Anterior cingulate cortex (tissue), 58 donors: Measurements from ENCODE around the gene GNG11.
A peak's percentile ranks its signal among the peaks of the same experiment; 100 is the strongest.

Experiments used
- DNase-seq, 58 donors: peaks; one replicate each; lab custom pipeline; 2025; lab: John Stamatoyannopoulos, UW

Gene GNG11

GRCh38 chr7:93921607-93922566 lies at the start of gene GNG11:
GNG11 (plus strand) TSS chr7:93921735; CDS start chr7:93922138, 403 bp downstream.
- peak in 49 of 58 donors; percentile 2 to 63 (median 21) for DNase-seq

- DNase-seq = no peak
Observed at GRCh38 chr7:93873998-93874574, 47.4 kb upstream of the GNG11 start.

- DNase-seq = no peak
Observed at GRCh38 chr7:93877742-93878141, 43.8 kb upstream of the GNG11 start.

GRCh38 chr7:93879356-93879755 lies 42.2 kb upstream of the GNG11 start:
- no peak for DNase-seq

- no peak for DNase-seq
Observed at GRCh38 chr7:93882468-93882867, 39.1 kb upstream of the GNG11 start.

- DNase-seq = no peak
Observed at GRCh38 chr7:93883078-93883916, 38.2 kb upstream of the GNG11 start.

GRCh38 chr7:93883917-93884345 lies 37.6 kb upstream of the GNG11 start:
- no peak for DNase-seq

GRCh38 chr7:93884541-93884940 lies 37.0 kb upstream of the GNG11 start:
- DNase-seq = no peak

- no peak for DNase-seq
Observed at GRCh38 chr7:93889261-93889660, 32.3 kb upstream of the GNG11 start.

GRCh38 chr7:93890041-93890463 lies 31.5 kb upstream of the GNG11 start:
- DNase-seq = no peak

GRCh38 chr7:93890464-93891068 lies 31.0 kb upstream of the GNG11 start, which contains the start of gene TFPI2:
TFPI2 (minus strand) TSS chr7:93890753; CDS start chr7:93890678, 75 bp downstream.
- no peak for DNase-seq

- no peak for DNase-seq
Observed at GRCh38 chr7:93894426-93894825, 27.1 kb upstream of the GNG11 start.

GRCh38 chr7:93894966-93895640 lies 26.4 kb upstream of the GNG11 start:
- DNase-seq = no peak

GRCh38 chr7:93895859-93896600 lies 25.5 kb upstream of the GNG11 start:
- no peak for DNase-seq

GRCh38 chr7:93897680-93898079 lies 23.9 kb upstream of the GNG11 start:
- no peak for DNase-seq

- no peak for DNase-seq
Observed at GRCh38 chr7:93902777-93903423, 18.6 kb upstream of the GNG11 start.

- DNase-seq = no peak
Observed at GRCh38 chr7:93906267-93906666, 15.3 kb upstream of the GNG11 start, which contains the start of gene GNGT1. GNGT1 (plus strand) TSS chr7:93906567; CDS start chr7:93906747, 180 bp downstream.
